ENCODE measurements around the gene GRM7.

DNA sequence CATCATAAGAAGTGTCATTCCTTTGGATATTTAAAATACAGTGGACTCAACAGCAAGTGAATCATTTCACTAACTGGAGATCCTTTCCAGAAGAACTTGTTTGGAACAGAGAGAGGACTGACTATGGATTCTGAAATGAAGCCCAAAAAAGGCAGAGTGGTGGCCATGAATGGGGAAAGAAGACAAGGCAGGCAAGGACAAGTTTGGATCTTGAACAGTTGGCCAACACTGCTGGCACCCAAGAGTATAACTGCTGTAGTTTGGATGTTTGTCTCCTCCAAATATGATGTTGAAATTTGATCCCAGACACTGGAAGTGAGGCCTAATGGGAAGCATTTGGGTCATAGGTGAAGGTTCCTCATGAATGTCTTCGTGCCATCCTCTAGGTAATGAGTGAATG, 686.9 kb downstream of the GRM7 start:
- TF ChIP-seq, protein P1, sequence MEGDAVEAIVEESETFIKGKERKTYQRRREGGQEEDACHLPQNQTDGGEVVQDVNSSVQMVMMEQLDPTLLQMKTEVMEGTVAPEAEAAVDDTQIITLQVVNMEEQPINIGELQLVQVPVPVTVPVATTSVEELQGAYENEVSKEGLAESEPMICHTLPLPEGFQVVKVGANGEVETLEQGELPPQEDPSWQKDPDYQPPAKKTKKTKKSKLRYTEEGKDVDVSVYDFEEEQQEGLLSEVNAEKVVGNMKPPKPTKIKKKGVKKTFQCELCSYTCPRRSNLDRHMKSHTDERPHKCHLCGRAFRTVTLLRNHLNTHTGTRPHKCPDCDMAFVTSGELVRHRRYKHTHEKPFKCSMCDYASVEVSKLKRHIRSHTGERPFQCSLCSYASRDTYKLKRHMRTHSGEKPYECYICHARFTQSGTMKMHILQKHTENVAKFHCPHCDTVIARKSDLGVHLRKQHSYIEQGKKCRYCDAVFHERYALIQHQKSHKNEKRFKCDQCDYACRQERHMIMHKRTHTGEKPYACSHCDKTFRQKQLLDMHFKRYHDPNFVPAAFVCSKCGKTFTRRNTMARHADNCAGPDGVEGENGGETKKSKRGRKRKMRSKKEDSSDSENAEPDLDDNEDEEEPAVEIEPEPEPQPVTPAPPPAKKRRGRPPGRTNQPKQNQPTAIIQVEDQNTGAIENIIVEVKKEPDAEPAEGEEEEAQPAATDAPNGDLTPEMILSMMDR (IDR thresholded peaks at IDR 0.05) = no peak
- no peak for TF ChIP-seq POLR2A (IDR thresholded peaks at IDR 0.05)
- no peak for TF ChIP-seq POLR2AphosphoS5 (IDR thresholded peaks at IDR 0.05)
- no peak for TF ChIP-seq EP300 (IDR thresholded peaks at IDR 0.05)
